Right renal cortex interstitium (tissue), 3 donors: Measurements from ENCODE around the gene FAM3B. TPM values are rescaled to one million over a fixed set of nuclear protein-coding genes. Genes with fewer than 3 reads are reported as not detected.

Experiments used
- DNase-seq, 3 donors: peaks; one replicate each; pipeline ENCODE4 v3.0.0-alpha.2; 2013; ENCODE audit warnings: low read depth in 3 of 3, low spot score in 2 of 3
- polyA plus RNA-seq, 3 donors: library from polyadenylated mRNA; unstranded; fragments of 120-200 nt; gene quantifications; one replicate each; pipeline ENCODE4 v1.2.1, GENCODE V29; 2013; ENCODE audit not compliant: insufficient read length in 3 of 3

FAM3B gene
- polyA plus RNA-seq, 3 donors = 18.9 to 26.3 (median 20.5) TPM

- DNase-seq = no peak
Measured at GRCh38 chr21:41388259-41388658, 71.7 kb downstream of the FAM3B start.

GRCh38 chr21:41390043-41390639 is 73.5 kb downstream of the FAM3B start:
- DNase-seq = no peak

- no peak for DNase-seq
Measured at GRCh38 chr21:41393876-41394465, 77.4 kb downstream of the FAM3B start.

DNA sequence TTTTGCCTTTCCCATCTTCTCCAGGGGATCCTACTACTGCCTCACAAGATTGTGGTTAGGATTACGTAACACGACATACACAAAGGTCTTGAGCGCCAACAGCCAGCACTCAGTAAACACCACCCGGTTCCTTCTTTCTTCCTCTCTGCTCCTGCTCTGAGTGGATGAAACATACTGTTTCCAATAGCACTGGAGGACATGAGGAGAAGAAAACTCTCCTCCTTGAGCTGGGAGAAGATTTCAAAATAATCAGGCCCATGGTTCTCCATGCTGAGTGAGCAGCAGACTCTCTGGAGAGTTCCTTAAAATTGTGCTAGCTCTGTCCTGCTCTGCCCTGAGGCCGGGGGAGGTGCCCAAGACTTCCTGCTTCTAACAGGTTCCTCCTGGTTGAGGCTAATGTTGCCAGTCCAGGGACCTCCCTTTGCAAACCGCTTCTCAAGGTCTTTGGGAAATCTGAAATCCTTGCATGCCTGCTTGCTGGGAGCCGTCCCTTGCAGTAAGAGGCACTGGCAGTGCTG is 80.0 kb downstream of the FAM3B start:
- DNase-seq = no peak

DNA sequence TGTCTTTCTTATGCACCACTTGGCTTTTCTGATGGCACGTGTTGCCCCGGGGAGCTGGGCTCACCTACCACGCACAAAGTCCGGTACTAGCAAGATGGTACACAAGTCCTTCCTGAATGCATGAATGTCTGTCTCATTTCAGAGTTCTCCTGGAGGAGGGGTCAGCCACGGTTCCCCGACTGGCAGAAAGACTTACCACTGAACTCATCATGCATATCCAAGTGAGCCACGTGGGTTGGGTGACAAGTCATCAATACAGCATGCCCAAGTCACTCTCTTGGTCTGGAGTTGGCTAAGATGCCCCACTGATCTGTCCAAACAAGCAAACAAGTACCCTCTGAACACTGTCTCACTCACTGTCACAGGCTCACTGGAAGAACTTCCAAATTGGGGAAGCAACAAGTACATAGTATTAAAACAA is 80.9 kb downstream of the FAM3B start:
- no peak for DNase-seq

DNA sequence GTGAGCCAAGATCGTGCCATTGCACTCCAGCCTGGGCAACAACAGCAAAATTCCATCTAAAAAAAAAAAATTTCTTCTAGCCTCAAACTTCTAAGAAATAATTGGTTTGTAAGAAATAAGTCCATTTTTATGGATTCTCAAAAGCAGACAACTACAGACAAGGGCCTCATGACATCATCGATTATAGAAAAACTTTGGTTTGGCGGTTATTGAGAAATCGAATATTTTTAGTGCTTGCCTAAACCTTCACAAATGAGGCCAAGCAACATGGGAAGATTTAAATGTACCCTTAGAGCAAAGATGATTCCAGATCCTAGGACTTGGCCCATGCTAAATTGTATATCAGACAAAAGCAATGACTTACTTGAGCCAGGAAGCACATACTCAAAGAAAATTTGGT is 81.7 kb downstream of the FAM3B start:
- DNase-seq = no peak

DNA sequence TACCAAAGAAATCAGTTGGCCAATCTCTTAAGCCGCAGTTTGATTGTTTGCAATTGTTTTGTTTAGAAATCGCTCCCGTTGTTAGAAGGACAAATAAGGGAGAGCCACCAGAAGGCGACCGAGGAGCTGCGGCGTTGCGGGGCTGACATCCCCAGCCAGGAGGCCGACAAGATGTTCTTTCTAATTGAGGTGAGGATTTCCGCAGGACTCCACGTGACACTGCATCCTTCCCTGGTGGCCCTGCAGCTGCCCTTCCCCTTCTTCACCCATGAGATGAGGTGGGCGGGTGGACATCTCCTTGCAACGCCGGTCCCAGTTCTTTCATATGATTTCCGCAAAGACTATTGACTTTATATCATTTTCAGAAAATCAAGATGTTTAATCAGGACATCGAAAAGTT is 82.2 kb downstream of the FAM3B start:
- DNase-seq = no peak

DNA sequence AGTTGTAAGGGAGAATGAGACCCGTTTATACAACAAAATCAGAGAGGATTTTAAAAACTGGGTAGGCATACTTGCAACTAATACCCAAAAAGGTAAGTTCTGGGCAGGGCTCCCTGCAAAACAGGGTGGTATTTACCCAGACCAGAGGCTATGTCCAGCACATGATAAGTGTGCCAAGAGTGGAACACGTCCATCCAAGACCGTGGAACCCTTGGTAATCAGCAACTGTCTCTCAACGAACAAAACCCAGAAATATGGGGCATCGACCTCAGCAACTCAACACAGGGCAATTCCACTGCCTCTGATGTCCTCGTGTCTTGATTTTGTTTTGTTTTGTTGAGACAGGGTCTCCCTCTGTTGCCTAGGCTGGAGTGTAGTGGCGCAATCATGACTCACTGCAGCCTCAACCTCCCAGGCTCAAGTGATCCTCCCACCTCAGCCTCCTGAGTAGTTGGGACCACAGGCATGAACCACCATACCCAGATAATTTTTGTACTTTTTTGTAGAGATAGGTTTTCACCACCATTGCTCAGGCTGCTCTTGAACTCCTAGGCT is 82.7 kb downstream of the FAM3B start:
- DNase-seq = no peak

DNA sequence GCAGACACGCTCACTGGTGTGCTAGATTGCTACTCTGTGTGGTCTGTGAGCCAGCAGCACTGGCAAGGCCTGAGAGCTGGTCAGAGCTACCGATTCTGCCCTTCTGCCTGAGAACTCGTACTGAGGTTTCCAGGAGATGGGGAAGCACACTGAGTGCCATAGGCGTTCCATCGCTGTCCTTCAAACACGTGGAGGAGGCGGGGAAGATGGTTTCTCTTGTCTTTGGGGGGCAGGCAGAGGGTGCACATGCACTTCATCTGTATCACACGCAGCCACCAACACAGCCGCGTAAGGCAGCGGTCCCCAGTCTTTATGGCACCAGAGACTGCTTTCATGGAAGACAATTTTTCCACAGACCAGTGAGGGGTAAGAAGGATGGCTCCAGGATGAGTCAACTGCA is 85.6 kb downstream of the FAM3B start:
- DNase-seq = no peak

GRCh38 chr21:41402796-41403195 is 86.2 kb downstream of the FAM3B start:
- DNase-seq = no peak

GRCh38 chr21:41403331-41403730 is 86.7 kb downstream of the FAM3B start:
- no peak for DNase-seq

DNA sequence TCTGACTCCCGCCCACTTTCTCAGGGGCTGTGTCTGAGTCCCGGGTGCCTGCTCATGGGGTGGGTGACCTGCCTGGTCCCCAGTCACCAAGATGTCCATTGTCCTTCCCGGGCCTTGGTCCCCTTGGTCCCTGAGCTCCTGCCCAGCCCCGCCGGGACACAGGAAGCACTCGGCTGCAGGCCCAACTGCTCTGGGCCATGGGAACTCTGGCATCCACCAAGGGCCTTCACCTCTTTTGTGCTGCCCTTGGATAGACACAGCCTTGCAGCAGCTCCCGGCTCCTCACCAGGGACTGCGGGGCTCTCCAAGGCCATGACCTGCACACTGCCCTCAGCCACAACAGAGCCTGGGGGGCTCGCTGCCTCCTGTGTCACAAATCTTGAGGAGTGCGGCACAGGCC is 87.4 kb downstream of the FAM3B start:
- DNase-seq = no peak

DNA sequence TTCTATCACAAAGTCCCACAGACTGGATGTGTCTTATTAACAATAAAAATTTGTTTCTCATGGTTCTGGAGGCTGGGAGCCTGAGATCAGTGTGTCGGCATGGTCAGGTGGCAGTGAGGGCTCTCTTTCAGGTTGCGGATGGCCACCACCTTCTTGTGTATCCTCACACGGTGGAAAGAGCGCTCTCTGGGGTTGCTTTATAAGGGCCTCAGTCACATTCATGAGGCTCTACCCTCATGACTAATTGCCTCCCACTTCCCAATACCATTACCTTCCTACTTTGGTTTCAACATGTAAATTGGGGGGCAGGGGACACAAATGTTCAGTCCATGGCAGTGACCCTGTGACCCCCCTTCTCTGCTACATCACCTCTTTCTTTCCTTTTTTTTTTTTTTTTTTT is 88.7 kb downstream of the FAM3B start:
- no peak for DNase-seq

GRCh38 chr21:41406340-41406739 is 89.7 kb downstream of the FAM3B start:
- DNase-seq = no peak

Other genes with a start within 250 kb of the FAM3B start
- gene BACE2, start 148.6 kb upstream of the FAM3B start, polyA plus RNA-seq = 10 to 100 TPM; 24.2 to 34.8 (median 29.7) TPM
- 1 to 10 TPM in 1 of 3 donors, under 1 TPM in 2; 0.80 to 1.6 (median 0.87) TPM for gene MX2, start 45.2 kb downstream of the FAM3B start, polyA plus RNA-seq
- gene MX1, start 109.4 kb downstream of the FAM3B start, polyA plus RNA-seq = 1 to 10 TPM; 8.4 to 9.7 (median 8.9) TPM
- 10 to 100 TPM; 35.3 to 43.6 (median 36.1) TPM for gene TMPRSS2, start 191.4 kb downstream of the FAM3B start, polyA plus RNA-seq